Activated CD8-positive, alpha-beta T cell treated with anti-CD3 and anti-CD28 coated beads, Interleukin-2, amount 10 ng/mL, durations not matched to agents 7 days and 5 days (primary cell): ENCODE results near the gene PGA4. TPM values are rescaled to one million over a fixed set of nuclear protein-coding genes. Genes with fewer than 3 reads are reported as not detected.

ENCODE experiments used
- ATAC-seq: fragments of 150-1000 bp; cut with Tn5 transposase; one replicate; pipeline ENCODE4 v1.10.0; 2021; ENCODE audit warnings: moderate library complexity
- CTCF ChIA-PET: fragments of 350-600 bp; sonication (Branson Sonifier 250); formaldehyde crosslinking; loops from one replicate; lab custom pipeline; 2021; ENCODE audit warnings: antibody characterized with exemption; lab: Charles Lee
- POLR2A ChIA-PET: fragments of 350-600 bp; sonication (Branson Sonifier 250); formaldehyde crosslinking; loops from one replicate; lab custom pipeline; 2021; ENCODE audit warnings: antibody characterized with exemption; lab: Charles Lee
- DNase-seq: peaks from one replicate; pipeline ENCODE4 v3.0.0-alpha.2; 2020
- H3K27ac Mint-ChIP-seq: one replicate; pipeline ENCODE4 v1.8.0; 2021; ENCODE audit warnings: mild to moderate bottlenecking, mixed read lengths
- H3K27me3 Mint-ChIP-seq: one replicate; pipeline ENCODE4 v1.8.0; 2021; ENCODE audit warnings: low read depth, mixed read lengths
- H3K36me3 Mint-ChIP-seq: one replicate; pipeline ENCODE4 v1.8.0; 2021; ENCODE audit warnings: low read depth, mixed read lengths
- H3K4me1 Mint-ChIP-seq: one replicate; pipeline ENCODE4 v1.8.0; 2021; ENCODE audit warnings: low read depth, mixed read lengths
- H3K4me3 Mint-ChIP-seq: one replicate; pipeline ENCODE4 v1.8.0; 2021; ENCODE audit warnings: mild to moderate bottlenecking, mixed read lengths
- H3K9me3 Mint-ChIP-seq: one replicate; pipeline ENCODE4 v1.8.0; 2022; ENCODE audit warnings: mixed read lengths; ENCODE audit not compliant: insufficient read depth
- total RNA-seq, 2 experiments: library from RNA; stranded (reverse); gene quantifications; one replicate each; pipeline ENCODE4 v1.2.3, GENCODE V29; 2021

PGA4 gene
- total RNA-seq, 2 experiments from 2014 or later = not detected

DNA sequence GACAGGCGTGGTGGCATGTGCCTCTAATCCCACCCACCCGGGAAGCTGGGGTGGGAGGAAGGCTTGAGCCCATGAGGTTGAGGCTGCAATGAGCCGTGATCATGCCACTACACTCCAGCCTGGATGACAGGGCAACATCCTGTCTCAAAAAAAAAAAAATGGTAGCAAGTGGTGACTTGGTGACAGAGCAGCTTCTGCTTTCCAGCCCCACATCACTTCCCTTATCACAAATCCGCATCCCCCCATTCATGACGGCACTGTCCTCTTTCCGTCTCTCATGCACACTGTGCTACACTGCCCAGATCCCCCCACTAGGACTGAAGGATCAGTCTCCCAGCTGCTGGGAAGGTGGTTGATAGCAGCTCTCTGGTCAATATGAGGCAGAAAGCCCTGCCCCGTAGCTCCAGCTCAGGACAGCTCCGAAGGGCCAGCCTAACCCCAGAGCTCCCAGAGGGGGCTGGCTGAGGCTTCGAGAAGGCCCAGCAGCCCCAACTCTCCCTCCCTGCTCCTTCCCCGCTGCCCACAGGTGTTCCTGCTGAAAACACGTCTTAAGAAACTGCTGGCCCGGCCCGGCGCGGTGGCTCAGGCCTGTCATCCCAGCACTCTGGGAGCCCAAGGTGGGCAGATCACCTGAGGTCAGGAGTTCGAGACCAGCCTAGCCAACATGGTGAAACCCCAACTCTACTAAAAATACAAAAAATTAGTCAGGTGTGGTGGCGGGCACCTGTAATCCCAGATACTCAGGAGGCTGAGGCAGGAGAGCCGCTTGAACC, 34.7 kb downstream of the PGA4 start:
- DNase-seq (no peak), ATAC-seq (no peak)
- POLR2A ChIA-PET = no interaction called here
- H3K36me3 Mint-ChIP-seq = no peaks in the 10 kb centered on the region
- no peaks in the 10 kb centered on the region for H3K4me1 Mint-ChIP-seq
- CTCF ChIA-PET = interaction anchor here (0.9 to 1.3 kb wide), 2 partner anchors 38 to 136 kb away, joined by 3 to 5 read pairs; partner anchors contain the start of genes TMEM216 and VWCE
- no peak overlapping the region for H3K4me3 Mint-ChIP-seq
- no peak overlapping the region for H3K27ac Mint-ChIP-seq
- H3K27me3 Mint-ChIP-seq = no peaks in the 10 kb centered on the region
- H3K9me3 Mint-ChIP-seq = no peaks in the 10 kb centered on the region

DNA sequence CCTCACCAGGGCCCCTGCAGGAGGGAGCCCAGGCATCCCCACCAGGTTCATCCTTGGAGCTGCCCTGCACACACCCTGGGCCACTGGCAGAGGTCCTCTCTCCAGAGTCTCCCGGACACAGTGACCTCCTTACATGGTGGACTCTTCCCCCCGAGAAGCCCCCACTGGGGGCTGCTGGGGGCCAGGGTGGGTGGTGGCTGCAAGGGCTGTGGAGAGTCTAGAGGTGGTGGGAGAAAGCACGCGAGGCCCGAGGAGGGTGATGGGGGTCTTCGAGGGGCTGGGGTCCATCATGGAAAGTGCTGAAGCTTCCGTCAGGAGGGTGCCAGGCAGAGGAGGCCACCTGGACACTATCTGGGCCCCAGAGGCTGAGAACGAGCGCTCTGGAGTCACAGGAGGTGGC, 36.4 kb downstream of the PGA4 start:
- H3K9me3 Mint-ChIP-seq = no peaks in the 10 kb centered on the region
- H3K4me1 Mint-ChIP-seq = no peaks in the 10 kb centered on the region
- CTCF ChIA-PET = interaction anchor here (1.2 kb wide), 2 partner anchors 36 to 134 kb away, joined by 3 to 4 read pairs; partner anchors contain the start of gene TMEM216
- ATAC-seq = no peak
- H3K36me3 Mint-ChIP-seq = no peaks in the 10 kb centered on the region
- POLR2A ChIA-PET = no interaction called here
- DNase-seq = no peak
- H3K27ac Mint-ChIP-seq = no peak overlapping the region
- no peak overlapping the region for H3K4me3 Mint-ChIP-seq
- no peaks in the 10 kb centered on the region for H3K27me3 Mint-ChIP-seq

DNA sequence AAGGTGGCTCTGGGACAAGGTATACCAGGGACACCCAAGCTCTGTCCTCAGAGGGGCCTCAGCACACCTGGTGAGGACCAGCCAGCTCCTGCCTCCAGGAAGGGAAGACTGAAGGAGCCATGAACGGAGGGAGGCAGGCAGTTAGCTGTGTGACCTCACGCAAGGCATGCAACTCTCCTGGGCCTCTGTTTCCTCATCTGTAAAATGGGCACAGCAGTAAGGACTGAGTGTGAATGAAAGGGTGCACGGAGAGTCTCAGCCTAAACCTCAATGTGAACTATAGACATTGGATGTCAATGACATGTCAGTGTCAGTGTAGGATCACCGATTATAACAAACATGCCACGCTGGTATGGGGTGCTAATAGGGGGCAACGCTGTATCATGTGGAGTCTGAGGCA, 37.2 kb downstream of the PGA4 start:
- Mint-ChIP-seq H3K27ac (no peak overlapping the region), H3K4me3 (no peak overlapping the region), H3K4me1 (no peaks in the 10 kb centered on the region), H3K27me3 (no peaks in the 10 kb centered on the region), H3K36me3 (no peaks in the 10 kb centered on the region), H3K9me3 (no peaks in the 10 kb centered on the region)
- CTCF ChIA-PET = interaction anchor here (0.7 to 1.2 kb wide), 3 partner anchors 35 to 282 kb away, joined by 3 to 4 read pairs (median 3); partner anchors contain the start of gene TMEM216
- POLR2A ChIA-PET = no interaction called here
- DNase-seq (no peak), ATAC-seq (no peak)

DNA sequence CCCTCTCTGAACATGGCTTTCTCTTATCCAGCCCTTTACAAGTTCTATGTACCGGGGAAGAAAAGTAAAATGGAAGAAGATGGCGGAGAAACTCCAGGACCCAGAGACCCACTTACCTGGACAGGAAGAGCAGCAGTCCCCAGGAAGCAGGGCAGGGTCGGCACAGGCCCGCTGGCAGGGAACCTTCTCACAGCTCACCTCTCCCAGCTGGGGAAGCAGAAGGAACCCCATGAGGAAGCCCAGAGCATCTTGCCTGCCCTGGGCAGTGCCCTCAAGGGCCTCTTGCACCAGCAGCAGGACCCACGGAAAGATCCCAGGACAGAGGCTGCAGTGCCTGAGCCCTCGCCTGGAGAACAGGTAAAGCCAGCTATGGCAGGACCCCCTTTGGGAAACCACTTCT, 42.2 kb downstream of the PGA4 start:
- no peaks in the 10 kb centered on the region for H3K36me3 Mint-ChIP-seq
- no peak overlapping the region for H3K27ac Mint-ChIP-seq
- no peaks in the 10 kb centered on the region for H3K9me3 Mint-ChIP-seq
- ATAC-seq = no peak
- H3K4me1 Mint-ChIP-seq = no peaks in the 10 kb centered on the region
- H3K4me3 Mint-ChIP-seq = no peak overlapping the region
- CTCF ChIA-PET = no interaction called here
- no peak for DNase-seq
- POLR2A ChIA-PET = no interaction called here
- no peaks in the 10 kb centered on the region for H3K27me3 Mint-ChIP-seq

DNA sequence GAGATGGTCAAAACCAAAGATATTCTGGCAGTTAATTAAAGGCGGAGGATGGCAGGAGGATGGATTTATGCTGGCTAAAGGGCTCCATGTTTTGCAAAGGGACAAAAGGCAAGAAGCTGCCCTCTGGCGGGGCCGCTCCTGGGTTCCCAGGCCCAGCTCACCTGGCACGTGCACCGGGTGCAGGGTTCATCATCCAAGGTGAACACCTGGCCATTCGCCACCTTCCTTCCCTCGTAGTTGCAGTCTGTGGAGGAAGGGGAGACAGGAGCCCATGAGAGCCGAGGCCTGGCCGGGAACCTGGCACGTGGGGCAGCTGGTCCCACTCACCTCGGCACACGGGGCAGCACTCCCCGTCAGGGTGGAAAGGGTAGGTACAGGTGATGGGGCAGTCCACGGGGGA, 42.6 kb downstream of the PGA4 start:
- H3K27ac Mint-ChIP-seq = no peak overlapping the region

DNA sequence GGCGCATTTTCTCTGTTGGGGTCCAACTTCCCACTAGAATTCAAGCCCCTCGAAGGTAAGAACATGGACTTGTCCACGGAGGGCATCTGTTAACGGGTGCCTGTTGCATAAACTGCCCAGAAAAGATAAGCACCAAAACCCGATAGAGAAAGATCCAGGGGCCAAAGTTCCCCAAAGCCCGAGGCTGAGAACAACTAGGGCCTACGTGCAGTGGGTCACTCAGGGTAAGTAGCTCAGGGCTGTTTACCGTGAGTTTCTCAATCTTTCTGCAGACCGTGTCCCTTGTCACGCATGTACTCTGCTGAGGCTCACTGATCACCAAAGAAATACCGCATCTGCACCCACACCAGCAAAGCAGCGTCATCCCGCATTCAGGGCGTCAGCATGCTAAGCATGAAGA, 43.2 kb downstream of the PGA4 start:
- DNase-seq (no peak), ATAC-seq (no peak)
- Mint-ChIP-seq H3K4me1 (no peaks in the 10 kb centered on the region), H3K36me3 (no peaks in the 10 kb centered on the region), H3K4me3 (no peak overlapping the region), H3K9me3 (no peaks in the 10 kb centered on the region), H3K27me3 (no peaks in the 10 kb centered on the region), H3K27ac (no peak overlapping the region)
- ChIA-PET POLR2A (no interaction called here), CTCF (interaction anchor here (1.6 to 2.3 kb wide), 2 partner anchors 11 to 17 kb away, joined by 3 to 10 read pairs; no protein-coding TSS in a partner anchor)

More for the DNA sequence above, 42.6 kb downstream of the PGA4 start:
- ChIA-PET POLR2A (no interaction called here), CTCF (interaction anchor here (1.6 kb wide), 1 partner anchor 17 kb away, joined by 3 read pairs; no protein-coding TSS in a partner anchor)
- H3K9me3 Mint-ChIP-seq = no peaks in the 10 kb centered on the region
- no peak overlapping the region for H3K4me3 Mint-ChIP-seq
- DNase-seq = no peak
- no peaks in the 10 kb centered on the region for H3K36me3 Mint-ChIP-seq
- ATAC-seq = no peak
- no peaks in the 10 kb centered on the region for H3K4me1 Mint-ChIP-seq
- no peaks in the 10 kb centered on the region for H3K27me3 Mint-ChIP-seq

DNA sequence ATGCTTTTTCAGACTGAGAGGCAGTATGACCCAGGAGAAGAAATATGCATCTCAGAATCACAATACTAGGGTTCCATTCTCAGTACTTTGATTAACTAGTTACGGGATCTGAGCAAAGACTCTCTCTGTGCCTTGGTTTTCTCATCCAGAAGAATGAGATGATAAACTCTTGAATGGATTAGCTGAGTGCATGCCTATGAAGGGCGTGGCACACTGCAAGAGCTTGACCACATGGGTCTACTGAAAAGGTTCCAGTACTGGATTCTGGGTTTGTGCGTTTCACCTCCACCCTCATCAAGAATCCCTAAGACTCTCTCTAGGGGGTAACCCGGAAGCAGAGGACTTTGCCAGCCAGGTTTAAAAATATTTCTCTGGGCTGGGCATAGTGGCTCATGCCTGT, 44.5 kb downstream of the PGA4 start:
- ChIA-PET CTCF (interaction anchor here (1.3 to 2.3 kb wide), 3 partner anchors 12 to 28 kb away, joined by 3 to 10 read pairs (median 3); partner anchors contain the start of gene VWCE), POLR2A (no interaction called here)
- Mint-ChIP-seq H3K36me3 (no peaks in the 10 kb centered on the region), H3K27me3 (no peaks in the 10 kb centered on the region), H3K9me3 (no peaks in the 10 kb centered on the region), H3K27ac (no peak overlapping the region), H3K4me3 (no peak overlapping the region), H3K4me1 (no peaks in the 10 kb centered on the region)
- ATAC-seq = no peak
- DNase-seq = no peak

DNA sequence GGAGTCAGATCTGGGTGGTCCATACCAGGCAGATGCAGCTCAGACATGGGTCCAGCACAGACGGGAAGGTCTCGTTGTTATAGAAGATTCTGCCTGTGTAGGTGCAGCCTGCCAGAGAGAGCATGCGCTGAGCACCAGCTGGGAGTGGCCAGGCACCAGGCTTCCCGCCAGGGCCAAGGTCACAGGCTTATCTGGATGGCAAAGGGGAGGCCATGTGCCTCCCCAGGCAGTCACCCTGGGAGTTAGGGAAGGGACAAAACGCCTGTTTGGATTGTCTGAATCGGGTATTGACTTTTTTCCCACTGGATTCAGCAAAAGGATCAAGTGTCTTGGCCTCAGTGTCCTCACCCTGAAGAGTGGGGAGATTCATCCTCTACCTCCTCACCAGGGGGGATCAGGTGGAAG, 45.3 kb downstream of the PGA4 start:
- ATAC-seq (no peak), DNase-seq (no peak)
- ChIA-PET CTCF (interaction anchor here (1.3 to 2.3 kb wide), 2 partner anchors 13 to 28 kb away, joined by 3 to 10 read pairs; partner anchors contain the start of gene VWCE), POLR2A (no interaction called here)
- Mint-ChIP-seq H3K27ac (no peak overlapping the region), H3K4me3 (no peak overlapping the region), H3K27me3 (no peaks in the 10 kb centered on the region), H3K4me1 (no peaks in the 10 kb centered on the region), H3K36me3 (no peaks in the 10 kb centered on the region), H3K9me3 (no peaks in the 10 kb centered on the region)

DNA sequence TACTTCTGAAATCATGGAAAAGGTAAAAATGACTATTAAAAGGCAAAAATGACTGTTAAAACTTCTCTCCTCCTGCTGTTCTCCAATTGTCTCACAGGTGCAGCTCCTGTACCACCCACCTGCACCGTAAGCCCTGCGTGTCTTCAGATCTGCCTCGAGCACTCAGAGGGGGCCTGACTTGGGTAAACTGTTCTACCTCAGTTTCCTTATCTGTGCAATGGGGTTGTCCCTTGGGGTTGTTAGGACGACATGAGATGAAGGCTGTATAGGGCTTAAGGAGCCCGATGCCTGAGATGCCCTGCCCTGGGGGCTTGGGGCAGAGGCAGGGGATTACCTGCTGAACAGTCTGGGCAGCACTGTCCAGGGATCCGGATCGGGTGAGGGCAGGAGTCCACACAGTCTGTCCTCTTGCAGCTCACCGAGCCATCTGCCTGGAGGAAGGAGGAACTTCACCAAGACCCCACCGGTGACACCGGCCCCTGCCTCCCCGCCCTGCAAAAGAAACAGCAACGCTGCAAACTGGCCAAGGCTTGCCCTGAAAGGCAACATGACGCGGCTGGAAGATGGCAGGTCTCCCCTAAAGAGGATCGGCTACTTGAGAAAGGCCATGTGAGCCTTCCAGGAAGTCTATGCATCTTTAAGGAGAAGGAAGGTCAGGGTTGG, 46.6 kb downstream of the PGA4 start:
- CTCF ChIA-PET = no interaction called here
- Mint-ChIP-seq H3K4me1 (no peaks in the 10 kb centered on the region), H3K27me3 (no peaks in the 10 kb centered on the region), H3K9me3 (no peaks in the 10 kb centered on the region), H3K27ac (no peak overlapping the region), H3K4me3 (no peak overlapping the region), H3K36me3 (no peaks in the 10 kb centered on the region)
- no peak for ATAC-seq
- POLR2A ChIA-PET = no interaction called here
- no peak for DNase-seq

DNA sequence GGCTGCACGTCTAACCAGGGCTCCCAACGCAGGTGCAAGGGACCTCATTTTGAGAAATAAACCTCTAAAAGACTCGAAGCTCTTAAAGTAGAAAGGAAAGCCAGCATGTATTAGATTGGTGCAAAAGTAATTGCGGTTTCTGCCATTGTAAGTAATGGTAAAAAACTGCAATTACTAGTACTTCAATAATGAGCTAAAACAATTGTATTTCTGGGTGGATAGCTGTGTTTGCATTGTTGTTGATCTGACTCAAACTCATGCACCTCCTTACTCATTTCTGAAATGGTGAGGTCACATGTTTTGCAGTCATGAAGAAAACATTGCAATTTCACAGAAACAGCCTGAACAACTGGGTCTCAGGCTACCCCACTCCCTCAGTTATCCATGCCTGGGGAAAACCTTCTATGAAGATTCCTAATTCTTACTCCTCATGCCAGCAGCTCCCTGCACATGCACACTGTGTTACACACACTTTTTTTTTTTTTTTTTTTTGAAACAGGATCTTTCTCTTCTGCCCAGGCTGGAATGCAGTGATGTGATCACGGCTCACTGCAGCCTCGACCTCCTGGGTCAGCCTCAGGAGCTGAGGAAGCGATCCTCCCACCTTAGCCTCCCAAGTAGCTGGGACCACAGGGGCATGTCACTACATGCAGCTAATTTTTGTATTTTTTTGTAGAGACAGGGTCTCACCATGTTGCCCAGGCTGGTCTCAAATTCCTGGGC, 48.4 kb downstream of the PGA4 start:
- POLR2A ChIA-PET = no interaction called here
- Mint-ChIP-seq H3K36me3 (no peaks in the 10 kb centered on the region), H3K4me1 (no peaks in the 10 kb centered on the region), H3K27me3 (no peaks in the 10 kb centered on the region), H3K4me3 (no peak overlapping the region), H3K9me3 (no peaks in the 10 kb centered on the region), H3K27ac (no peak overlapping the region)
- ATAC-seq (no peak), DNase-seq (no peak)
- CTCF ChIA-PET = interaction anchor here (1.2 to 2.0 kb wide), 3 partner anchors 12 to 24 kb away, joined by 5 to 8 read pairs (median 6); partner anchors contain the start of gene VWCE

DNA sequence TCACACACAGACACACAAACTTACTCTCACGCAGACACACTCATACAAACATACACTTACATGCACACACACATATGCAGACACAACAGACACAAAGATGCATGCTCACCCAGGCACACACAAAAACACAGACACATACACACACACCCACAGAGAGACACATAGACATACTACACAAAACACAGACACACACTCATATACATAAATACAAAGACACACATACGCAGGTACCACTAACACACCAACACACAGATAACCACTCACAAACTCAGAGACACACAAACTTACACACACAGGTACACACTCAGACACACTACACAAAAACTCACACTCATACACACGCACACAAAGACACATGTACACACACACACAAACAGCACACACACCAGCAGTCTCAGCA, 50.6 kb downstream of the PGA4 start:
- DNase-seq = no peak
- Mint-ChIP-seq H3K27ac (no peak overlapping the region), H3K36me3 (no peaks in the 10 kb centered on the region), H3K4me1 (no peaks in the 10 kb centered on the region), H3K9me3 (no peaks in the 10 kb centered on the region), H3K4me3 (no peak overlapping the region), H3K27me3 (no peaks in the 10 kb centered on the region)
- ChIA-PET CTCF (no interaction called here), POLR2A (interaction anchor here (0.7 kb wide), 1 partner anchor 156 kb away, joined by 3 read pairs; no protein-coding TSS in a partner anchor)
- ATAC-seq = no peak
